Mammary epithelial cell (primary cell): ENCODE results near the gene P2RY6.

ENCODE experiments used
- CTCF ChIP-seq, 2 donors: IDR thresholded peaks in 1 of 2; conservative IDR thresholded peaks in 1 of 2; 2 replicates each; pipeline ENCODE4 v1.5.1; 2011 to 2012; ENCODE audit warnings: inconsistent platforms in 2 of 2, low read length in 2 of 2, mild to moderate bottlenecking in 2 of 2, control low read depth in 1 of 2, low read depth in 1 of 2; ENCODE audit not compliant: insufficient read depth in 1 of 2; ENCODE audit errors: extremely low read depth in 1 of 2
- EZH2 ChIP-seq: IDR thresholded peaks from 2 replicates; pipeline ENCODE4 v1.6.1; 2012; ENCODE audit warnings: low read length, inconsistent platforms, borderline replicate concordance

GRCh38 chr11:73258104-73259035, 13.8 kb upstream of the P2RY6 start:
- TF ChIP-seq CTCF (conservative IDR thresholded peaks at IDR 0.05 in 1 of 2, IDR thresholded peaks at IDR 0.05 in 1 of 2; ENCODE audit: extremely low read depth in 1 of 2, insufficient read depth in 1 of 2, low read depth in 1 of 2, low read length in 2 of 2) (no peak), EZH2 (no peak)
